HG02623 (cell line): ENCODE data around the gene UBTD1.
"Not testable (repeated sequence)": the region's sequence is repeated elsewhere in the genome, so short reads cannot be mapped to it uniquely, and the experiment has no call there.

Experiments
- ATAC-seq: cut with Tn5 transposase; IDR thresholded peaks from one replicate; pipeline ENCODE4 v1.9.1; 2021; ENCODE audit warnings: moderate library complexity; ENCODE audit not compliant: unreplicated experiment

UBTD1 gene

GRCh38 chr10:97498841-97499560 is at the start of gene UBTD1:
Gene UBTD1 (plus strand): TSS chr10:97498924. CDS start chr10:97499204, 280 bp downstream.
- ATAC-seq = no peak

GRCh38 chr10:97450828-97451227 is 47.9 kb upstream of the UBTD1 start:
- ATAC-seq = no peak

- no peak for ATAC-seq
Observed at GRCh38 chr10:97451605-97452004, 47.1 kb upstream of the UBTD1 start.

GRCh38 chr10:97452352-97452751 is 46.4 kb upstream of the UBTD1 start:
- ATAC-seq = no peak

GRCh38 chr10:97454330-97455036 is 44.2 kb upstream of the UBTD1 start:
- no peak for ATAC-seq

- ATAC-seq = no peak
Observed at GRCh38 chr10:97456034-97456685, 42.6 kb upstream of the UBTD1 start.

- ATAC-seq = no peak
Observed at GRCh38 chr10:97456686-97457065, 42.0 kb upstream of the UBTD1 start.

GRCh38 chr10:97459111-97459510 is 39.6 kb upstream of the UBTD1 start:
- no peak for ATAC-seq

GRCh38 chr10:97459933-97460332 is 38.8 kb upstream of the UBTD1 start:
- ATAC-seq = no peak

GRCh38 chr10:97462309-97462708 is 36.4 kb upstream of the UBTD1 start:
- ATAC-seq = no peak

- ATAC-seq = no peak
Observed at GRCh38 chr10:97463363-97464132, 35.2 kb upstream of the UBTD1 start.

GRCh38 chr10:97464226-97464625 is 34.5 kb upstream of the UBTD1 start:
- no peak for ATAC-seq

- no peak for ATAC-seq
Observed at GRCh38 chr10:97465982-97466381, 32.7 kb upstream of the UBTD1 start.

- no peak for ATAC-seq
Observed at GRCh38 chr10:97466755-97467154, 32.0 kb upstream of the UBTD1 start.

GRCh38 chr10:97468162-97468561 is 30.6 kb upstream of the UBTD1 start:
- ATAC-seq = no peak

- not testable (repeated sequence) for ATAC-seq
Observed at GRCh38 chr10:97468781-97469180, 29.9 kb upstream of the UBTD1 start.

GRCh38 chr10:97474918-97475317 is 23.8 kb upstream of the UBTD1 start:
- no peak for ATAC-seq

- no peak for ATAC-seq
Observed at GRCh38 chr10:97475936-97476594, 22.7 kb upstream of the UBTD1 start.

GRCh38 chr10:97479410-97479809 is 19.3 kb upstream of the UBTD1 start:
- not testable (repeated sequence) for ATAC-seq

- ATAC-seq = no peak
Observed at GRCh38 chr10:97479939-97480338, 18.8 kb upstream of the UBTD1 start.

GRCh38 chr10:97481071-97481470 is 17.7 kb upstream of the UBTD1 start:
- no peak for ATAC-seq
